Stimulated activated CD8-positive, alpha-beta memory T cell treated with anti-CD3 and anti-CD28 coated beads, Interleukin-15, amount 100 ng/mL, for 1 hour (primary cell): ENCODE results near the gene TMED1.

Experiments
- DNase-seq: peaks from one replicate; pipeline ENCODE4 v3.0.0-alpha.2; 2020; ENCODE audit warnings: low read depth

The TMED1 gene

GRCh38 chr19:10831987-10832938 lies 3.7 kb downstream of the TMED1 start:
- DNase-seq, result no peak

GRCh38 chr19:10830931-10831779 lies 4.9 kb downstream of the TMED1 start:
- DNase-seq, result no peak

GRCh38 chr19:10830370-10830769 lies 5.6 kb downstream of the TMED1 start:
- DNase-seq, result no peak

GRCh38 chr19:10829967-10830366 lies 6.0 kb downstream of the TMED1 start:
- no peak for DNase-seq

- DNase-seq, result no peak
Measured at GRCh38 chr19:10828981-10829821, 6.8 kb downstream of the TMED1 start.

- DNase-seq, result no peak
Measured at GRCh38 chr19:10826846-10827245, 9.2 kb downstream of the TMED1 start.

- no peak for DNase-seq
Measured at GRCh38 chr19:10826231-10826630, 9.8 kb downstream of the TMED1 start.

- DNase-seq, result no peak
Measured at GRCh38 chr19:10823690-10824089, 12.3 kb downstream of the TMED1 start.

- no peak for DNase-seq
Measured at GRCh38 chr19:10820173-10820572, 15.8 kb downstream of the TMED1 start.

- no peak for DNase-seq
Measured at GRCh38 chr19:10819124-10820060, 16.6 kb downstream of the TMED1 start.

GRCh38 chr19:10818301-10819123 lies 17.5 kb downstream of the TMED1 start:
- no peak for DNase-seq

- no peak for DNase-seq
Measured at GRCh38 chr19:10817291-10818038, 18.5 kb downstream of the TMED1 start.

GRCh38 chr19:10816691-10817090 lies 19.3 kb downstream of the TMED1 start:
- DNase-seq, result no peak

- no peak for DNase-seq
Measured at GRCh38 chr19:10815969-10816644, 19.9 kb downstream of the TMED1 start.

GRCh38 chr19:10815007-10815536 lies 20.9 kb downstream of the TMED1 start:
- no peak for DNase-seq

- no peak for DNase-seq
Measured at GRCh38 chr19:10812902-10813404, 23.1 kb downstream of the TMED1 start.

GRCh38 chr19:10812196-10812595 lies 23.8 kb downstream of the TMED1 start:
- DNase-seq, result no peak
